HepG2 (cell line): ENCODE data around the gene VPS26B. TPM values are rescaled to one million over a fixed set of nuclear protein-coding genes. Genes with fewer than 3 reads are reported as not detected.

Experiments used
- ATAC-seq: fragments of 200-7000 bp; cut with Tn5 transposase; 3 replicates; pipeline ENCODE4 v1.9.1; 2020; ENCODE audit warnings: mild to moderate bottlenecking, moderate library complexity
- BruUV-seq: library from RNA; stranded (reverse); fragments of 400-500 nt; replicated peaks from 2 replicates; lab custom pipeline; 2021; lab: Mats Ljungman, UMichigan
- CTCF ChIA-PET: fragments of 300-600 bp; formaldehyde crosslinking; extraction: SDS; loops from one replicate; lab custom pipeline; 2021; ENCODE audit warnings: low total read pairs, inconsistent platforms, low intra/inter-chr PET ratio; lab: Yijun Ruan, JAX
- POLR2A ChIA-PET: fragments of 350-600 bp; sonication (Branson Sonifier 250); formaldehyde crosslinking; loops from one replicate; lab custom pipeline; 2020; ENCODE audit warnings: antibody characterized with exemption, inconsistent platforms; lab: Yijun Ruan, JAX
- DNase-seq: peaks from one replicate; pipeline ENCODE4 v3.0.0-alpha.2; 2015; ENCODE audit warnings: low spot score
- FAIRE-seq: peaks from 3 replicates; lab custom pipeline; 2011; peaks lifted over from hg19 to GRCh38; lab: Jason Lieb, UNC
- H2AFZ ChIP-seq: one replicate; pipeline ENCODE4 v1.6.1; 2011; ENCODE audit warnings: low read length, inconsistent platforms
- H3K27ac ChIP-seq: fragments of 300-600 bp; 3 replicates; pipeline ENCODE4 v1.8.0; 2011; ENCODE audit warnings: mixed run types, mild to moderate bottlenecking, mixed read lengths, low read length, inconsistent platforms; ENCODE audit not compliant: insufficient read depth; ENCODE audit errors: extremely low read length
- H3K27me3 ChIP-seq, 2 experiments: fragments of 200-600 bp in 1 of 2; 2 replicates in 1 of 2; 3 replicates in 1 of 2; pipeline versions ENCODE4 v1.6.0 to v1.8.0; 2011; ENCODE audit warnings: low read length in 2 of 2, mild to moderate bottlenecking in 2 of 2, moderate library complexity in 2 of 2, inconsistent platforms in 1 of 2; ENCODE audit not compliant: insufficient read depth in 2 of 2, control insufficient read depth in 1 of 2
- H3K36me3 ChIP-seq, 2 experiments: fragments of 200-600 bp in 1 of 2; replicated peaks in 1 of 2; 2 replicates in 1 of 2; 3 replicates in 1 of 2; pipeline versions ENCODE4 v1.5.1 to v1.8.0; 2011; ENCODE audit warnings: low read length in 2 of 2, inconsistent platforms in 1 of 2; ENCODE audit not compliant: insufficient read depth in 2 of 2, control insufficient read depth in 1 of 2
- H3K4me1 ChIP-seq: 2 replicates; pipeline ENCODE4 v1.5.1; 2012; ENCODE audit warnings: low read length, inconsistent platforms; ENCODE audit not compliant: insufficient read depth
- H3K4me2 ChIP-seq: 2 replicates; pipeline ENCODE4 v1.6.0; 2011; ENCODE audit warnings: low read depth, low read length, inconsistent platforms
- H3K4me3 ChIP-seq, 3 experiments: fragments of 200-600 bp in 1 of 3; sonication (generic), shearing (Covaris generic) in 1 of 3; replicated peaks in 1 of 3; 2 replicates each; pipeline ENCODE4 v1.5.1; 2011 to 2016; ENCODE audit warnings: low read length in 3 of 3, inconsistent platforms in 2 of 3, low read depth in 2 of 3, mild to moderate bottlenecking in 2 of 3, control low read depth in 1 of 3, mixed read lengths in 1 of 3; ENCODE audit not compliant: insufficient read depth in 1 of 3
- H3K79me2 ChIP-seq: one replicate; pipeline ENCODE4 v1.6.1; 2011; ENCODE audit warnings: low read length, inconsistent platforms; ENCODE audit not compliant: insufficient read depth
- H3K9ac ChIP-seq: 2 replicates; pipeline ENCODE4 v1.6.0; 2011; ENCODE audit warnings: mild to moderate bottlenecking, low read depth, low read length, inconsistent platforms; ENCODE audit not compliant: insufficient read depth
- H3K9me3 ChIP-seq: 2 replicates; pipeline ENCODE4 v1.5.1; 2012; ENCODE audit warnings: mild to moderate bottlenecking, low read length
- H4K20me1 ChIP-seq: 2 replicates; pipeline ENCODE4 v1.6.0; 2011; ENCODE audit warnings: inconsistent platforms, mild to moderate bottlenecking, low read length, moderate library complexity; ENCODE audit not compliant: insufficient read depth
- ETV5 ChIP-seq: IDR thresholded peaks from 2 replicates; pipeline ENCODE4 v1.6.1; 2018; ENCODE audit warnings: missing biosample characterization, missing genetic modification reagents, inconsistent platforms, borderline replicate concordance
- FOXO4 ChIP-seq: sonication (generic); formaldehyde crosslinking; conservative IDR thresholded peaks from 2 replicates; pipeline ENCODE4 v1.8.1; 2023; ENCODE audit warnings: missing genetic modification reagents
- FOXP1 ChIP-seq, 2 experiments: fragments of 450-650 bp in 1 of 2; IDR thresholded peaks; 2 replicates each; pipeline ENCODE4 v1.6.1; 2017 to 2018; ENCODE audit warnings: antibody characterized with exemption in 1 of 2
- GATAD2A ChIP-seq: IDR thresholded peaks from 2 replicates; pipeline ENCODE4 v1.6.1; 2016
- HOXA9 ChIP-seq: sonication (generic); formaldehyde crosslinking; IDR thresholded peaks from 2 replicates; pipeline ENCODE4 v1.8.1; 2022; ENCODE audit warnings: missing genetic modification reagents, mild to moderate bottlenecking, moderate library complexity, borderline replicate concordance
- NR1H2 ChIP-seq: sonication (generic); formaldehyde crosslinking; IDR thresholded peaks from 2 replicates; pipeline ENCODE4 v1.8.1; 2022; ENCODE audit warnings: low read depth, missing genetic modification reagents, borderline replicate concordance
- NR3C1 ChIP-seq: sonication (generic); formaldehyde crosslinking; IDR thresholded peaks from 2 replicates; pipeline ENCODE4 v1.4.0; 2020; ENCODE audit warnings: missing genetic modification reagents
- RCOR2 ChIP-seq: IDR thresholded peaks from 2 replicates; pipeline ENCODE4 v1.6.1; 2016; ENCODE audit warnings: missing biosample characterization, missing genetic modification reagents
- ZBTB34 ChIP-seq: sonication (generic); formaldehyde crosslinking; IDR thresholded peaks from 2 replicates; pipeline ENCODE4 v1.8.0; 2022; ENCODE audit warnings: mild to moderate bottlenecking, missing genetic modification reagents
- ZFYVE20 ChIP-seq: sonication (generic); formaldehyde crosslinking; IDR thresholded peaks from 2 replicates; pipeline ENCODE4 v1.8.0; 2023; ENCODE audit warnings: low read depth, mild to moderate bottlenecking, moderate library complexity, missing genetic modification reagents, borderline replicate concordance
- WGBS: methylation state at CpG from one replicate; pipeline ENCODE4 v1.1.6; 2017; ENCODE audit warnings: low lambda C conversion rate; 5-methylcytosine and 5-hydroxymethylcytosine counted together
- in situ Hi-C: cut with HindIII; loops from 2 replicates; pipeline ENCODE4 v1.10.0; 2017; ENCODE audit warnings: low pct_unique_long_range_greater_than_20kb; ENCODE audit not compliant: extremely low pct_ligation_motif_present
- intact Hi-C: fragments of 100-400 bp; cut with micrococcal nuclease; formaldehyde crosslinking; loops from one replicate; pipeline ENCODE4 v1.10.0; 2022; ENCODE audit not compliant: unreplicated experiment
- polyA plus RNA-seq, 8 experiments: library from polyadenylated mRNA; depleted of rRNA in 3 of 8; stranded (reverse) in 7 of 8; unstranded in 1 of 8; fragments of >200 nt; fragmentation: Illumina TruSeq in 4 of 8; extraction: Trizol in 4 of 8; gene quantifications; 2 replicates each; pipeline versions ENCODE4 v1.2.1 to v1.2.3, GENCODE V29; 2011 to 2016; ENCODE audit warnings: low read depth in 4 of 8, missing spikeins in 1 of 8, mixed read lengths in 1 of 8; ENCODE audit not compliant: insufficient read depth in 1 of 8
- total RNA-seq, 5 experiments: library from RNA; depleted of rRNA; stranded (reverse); fragments of >200 nt; fragmentation: Illumina TruSeq; extraction: Trizol; gene quantifications; 2 replicates each; pipeline ENCODE4 v1.2.3, GENCODE V29; 2016; ENCODE audit warnings: low read depth in 1 of 5
- TF ChIP-seq, protein P1 (sequence below): sonication (generic); formaldehyde crosslinking; IDR thresholded peaks from 2 replicates; pipeline ENCODE4 v1.4.0; 2020; ENCODE audit warnings: missing genetic modification reagents
- TF ChIP-seq, protein P2 (sequence below): sonication (generic); formaldehyde crosslinking; IDR thresholded peaks from 2 replicates; pipeline ENCODE4 v1.4.0; 2020; ENCODE audit warnings: missing genetic modification reagents, borderline replicate concordance

Gene VPS26B
- total and polyA plus RNA-seq, 2 of the 13 experiments (the other 11 are each of a cell fraction or from before 2014, with no cell fraction given), result 20.2 to 23.2 TPM

DNA sequence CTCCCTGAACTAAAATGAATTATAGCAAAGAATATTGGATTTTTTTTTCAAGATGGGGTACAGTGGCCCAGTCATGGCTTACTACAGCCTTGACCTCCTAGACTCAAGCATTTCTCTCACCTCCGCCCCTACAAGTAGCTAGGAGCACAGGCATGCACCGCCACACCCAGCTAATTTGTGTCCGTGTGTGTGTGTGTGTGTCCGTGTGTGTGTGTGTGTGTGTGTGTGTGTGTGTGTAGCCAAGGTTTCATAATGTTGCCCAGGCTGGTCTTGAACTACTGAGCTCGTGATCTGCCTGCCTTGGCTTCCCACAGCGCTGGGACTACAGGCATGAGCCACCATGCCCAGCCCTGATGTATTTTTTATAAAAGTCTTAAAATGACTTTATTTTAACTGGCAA, 16.1 kb downstream of the VPS26B start:
- FAIRE-seq (no peak), ATAC-seq (no peak), DNase-seq (no peak)
- Histone ChIP-seq H3K27ac (no peak overlapping the region), H4K20me1 (no peaks in the 10 kb centered on the region; the same call in 1 of the 2 replicates), H3K36me3 (peaks cover 6 to 13% of the 10 kb centered on the region in 2 experiments; a peak in 3 of 5 replicates), H3K9me3 (no peaks in the 10 kb centered on the region), H3K4me2 (no peak overlapping the region), H3K9ac (no peak overlapping the region), H3K4me1 (peaks cover 4% of the 10 kb centered on the region), H3K27me3 (no peaks in the 10 kb centered on the region), H2AFZ (no peak overlapping the region), H3K4me3 (no peak overlapping the region), H3K79me2 (no peaks in the 10 kb centered on the region)
- TF ChIP-seq FOXP1 (IDR thresholded peaks at IDR 0.05), result no peak
- no peak for TF ChIP-seq FOXP1 (CRISPR knock-in tag; IDR thresholded peaks at IDR 0.05)
- no peak for TF ChIP-seq ETV5 (CRISPR knock-in tag)
- no peak for TF ChIP-seq NR1H2 (CRISPR knock-in tag)
- no peak for TF ChIP-seq FOXO4 (CRISPR knock-in tag)
- TF ChIP-seq, protein P1, sequence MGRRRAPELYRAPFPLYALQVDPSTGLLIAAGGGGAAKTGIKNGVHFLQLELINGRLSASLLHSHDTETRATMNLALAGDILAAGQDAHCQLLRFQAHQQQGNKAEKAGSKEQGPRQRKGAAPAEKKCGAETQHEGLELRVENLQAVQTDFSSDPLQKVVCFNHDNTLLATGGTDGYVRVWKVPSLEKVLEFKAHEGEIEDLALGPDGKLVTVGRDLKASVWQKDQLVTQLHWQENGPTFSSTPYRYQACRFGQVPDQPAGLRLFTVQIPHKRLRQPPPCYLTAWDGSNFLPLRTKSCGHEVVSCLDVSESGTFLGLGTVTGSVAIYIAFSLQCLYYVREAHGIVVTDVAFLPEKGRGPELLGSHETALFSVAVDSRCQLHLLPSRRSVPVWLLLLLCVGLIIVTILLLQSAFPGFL, result no peak
- no peak for TF ChIP-seq NR3C1 (CRISPR knock-in tag)
- no peak for TF ChIP-seq RCOR2 (CRISPR knock-in tag)
- no peak for TF ChIP-seq HOXA9 (CRISPR knock-in tag)
- no peak for TF ChIP-seq ZFYVE20 (CRISPR knock-in tag)
- TF ChIP-seq GATAD2A (CRISPR knock-in tag), result no peak
- TF ChIP-seq, protein P2, sequence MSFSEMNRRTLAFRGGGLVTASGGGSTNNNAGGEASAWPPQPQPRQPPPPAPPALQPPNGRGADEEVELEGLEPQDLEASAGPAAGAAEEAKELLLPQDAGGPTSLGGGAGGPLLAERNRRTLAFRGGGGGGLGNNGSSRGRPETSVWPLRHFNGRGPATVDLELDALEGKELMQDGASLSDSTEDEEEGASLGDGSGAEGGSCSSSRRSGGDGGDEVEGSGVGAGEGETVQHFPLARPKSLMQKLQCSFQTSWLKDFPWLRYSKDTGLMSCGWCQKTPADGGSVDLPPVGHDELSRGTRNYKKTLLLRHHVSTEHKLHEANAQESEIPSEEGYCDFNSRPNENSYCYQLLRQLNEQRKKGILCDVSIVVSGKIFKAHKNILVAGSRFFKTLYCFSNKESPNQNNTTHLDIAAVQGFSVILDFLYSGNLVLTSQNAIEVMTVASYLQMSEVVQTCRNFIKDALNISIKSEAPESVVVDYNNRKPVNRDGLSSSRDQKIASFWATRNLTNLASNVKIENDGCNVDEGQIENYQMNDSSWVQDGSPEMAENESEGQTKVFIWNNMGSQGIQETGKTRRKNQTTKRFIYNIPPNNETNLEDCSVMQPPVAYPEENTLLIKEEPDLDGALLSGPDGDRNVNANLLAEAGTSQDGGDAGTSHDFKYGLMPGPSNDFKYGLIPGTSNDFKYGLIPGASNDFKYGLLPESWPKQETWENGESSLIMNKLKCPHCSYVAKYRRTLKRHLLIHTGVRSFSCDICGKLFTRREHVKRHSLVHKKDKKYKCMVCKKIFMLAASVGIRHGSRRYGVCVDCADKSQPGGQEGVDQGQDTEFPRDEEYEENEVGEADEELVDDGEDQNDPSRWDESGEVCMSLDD, result no peak
- no peak for TF ChIP-seq ZBTB34 (CRISPR knock-in tag)
- intact Hi-C loops (no loop called here), in situ Hi-C loops (no loop called here)
- ChIA-PET CTCF (no interaction called here), POLR2A (no interaction called here)
- BruUV-seq, result no TSS peak
- 80% methylated on average over 5 of the region's 6 CpGs for WGBS
